GM12801 (cell line): ENCODE measurements around the gene PLPP6.

Experiments
- CTCF ChIP-seq: IDR thresholded peaks from one replicate; pipeline ENCODE4 v1.5.1; 2011; ENCODE audit warnings: control low read depth; ENCODE audit not compliant: insufficient read length; ENCODE audit errors: extremely low read depth

The PLPP6 gene

DNA sequence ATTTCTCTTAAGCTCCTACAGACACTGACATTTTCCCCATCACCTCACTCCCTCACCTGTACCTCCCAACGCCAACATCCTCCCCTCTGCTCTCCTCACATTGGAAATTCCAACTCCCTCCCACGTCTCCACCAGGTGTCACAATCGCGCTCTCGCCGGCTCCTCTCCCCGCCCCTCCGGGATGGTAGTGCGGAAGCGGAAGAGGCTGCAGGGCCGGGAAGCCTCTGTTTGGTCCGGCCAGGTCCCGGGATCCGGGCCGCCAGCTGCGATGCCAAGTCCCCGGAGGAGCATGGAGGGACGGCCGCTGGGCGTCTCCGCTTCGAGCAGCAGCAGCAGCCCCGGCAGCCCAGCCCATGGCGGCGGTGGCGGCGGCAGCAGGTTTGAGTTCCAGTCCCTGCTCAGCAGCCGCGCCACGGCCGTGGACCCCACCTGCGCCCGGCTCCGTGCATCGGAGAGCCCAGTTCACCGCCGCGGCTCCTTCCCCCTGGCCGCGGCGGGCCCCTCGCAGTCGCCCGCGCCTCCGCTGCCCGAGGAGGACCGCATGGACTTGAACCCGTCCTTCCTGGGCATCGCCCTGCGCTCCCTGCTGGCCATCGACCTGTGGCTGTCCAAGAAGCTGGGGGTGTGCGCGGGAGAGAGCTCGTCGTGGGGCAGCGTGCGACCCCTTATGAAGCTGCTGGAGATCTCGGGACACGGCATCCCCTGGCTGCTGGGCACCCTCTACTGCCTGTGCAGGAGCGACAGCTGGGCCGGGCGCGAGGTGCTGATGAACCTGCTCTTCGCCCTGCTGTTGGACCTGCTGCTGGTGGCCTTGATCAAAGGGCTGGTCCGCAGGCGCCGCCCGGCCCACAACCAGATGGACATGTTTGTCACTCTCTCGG lies at the start of gene PLPP6:
Gene PLPP6 (plus strand): TSS at position 187 of the 881 bp plus-strand sequence. CDS start 82 bp downstream, at position 269.
- no peak for TF ChIP-seq CTCF

GRCh38 chr9:4614627-4615026 lies 47.5 kb upstream of the PLPP6 start:
- TF ChIP-seq CTCF, result no peak

DNA sequence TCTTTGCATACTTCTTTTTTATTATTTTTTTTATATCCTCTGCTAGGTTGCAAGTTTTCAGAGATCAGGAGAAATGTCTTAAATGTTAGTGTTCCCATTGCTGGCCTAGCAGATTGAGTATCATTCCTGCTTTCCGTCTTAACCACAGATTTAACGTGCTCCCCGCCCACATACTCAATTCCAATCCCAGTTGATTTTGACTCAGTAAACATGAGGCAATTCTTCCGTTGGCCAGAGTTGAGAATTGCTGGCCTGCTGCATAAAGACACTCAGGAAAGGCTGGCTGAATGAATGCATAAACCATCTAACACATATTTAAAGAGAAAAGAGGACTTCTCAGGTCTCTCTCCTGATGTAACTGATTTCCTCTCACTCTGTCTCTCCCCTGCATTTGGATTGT lies 46.8 kb upstream of the PLPP6 start:
- no peak for TF ChIP-seq CTCF

GRCh38 chr9:4615778-4616177 lies 46.3 kb upstream of the PLPP6 start:
- no peak for TF ChIP-seq CTCF

DNA sequence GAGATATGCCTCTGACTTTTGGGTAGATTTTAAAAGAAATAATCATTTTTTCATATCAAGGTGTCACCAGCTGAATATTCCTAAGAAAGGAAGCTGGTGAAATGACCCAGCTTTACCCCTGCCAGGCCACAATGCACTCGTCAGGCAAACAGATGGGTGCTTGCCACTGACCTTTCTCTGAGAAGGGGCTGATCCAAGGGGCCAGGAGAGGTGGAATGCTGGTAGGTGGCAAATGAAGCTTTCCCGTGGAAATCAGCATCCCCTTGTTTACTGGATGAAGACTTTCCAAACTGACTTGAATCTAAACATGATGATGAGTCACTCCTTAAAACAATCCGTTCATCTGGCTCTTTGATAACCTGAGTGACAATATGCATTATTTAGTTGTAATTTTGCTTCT lies 44.3 kb upstream of the PLPP6 start:
- TF ChIP-seq CTCF, result no peak

GRCh38 chr9:4618700-4619099 lies 43.4 kb upstream of the PLPP6 start:
- TF ChIP-seq CTCF, result no peak

- no peak for TF ChIP-seq CTCF
Measured at GRCh38 chr9:4620057-4620765, 41.9 kb upstream of the PLPP6 start.
